KG1 (cell line): ENCODE data around the gene ACSF3.
"Not testable (repeated sequence)": the region's sequence is repeated elsewhere in the genome, so short reads cannot be mapped to it uniquely, and the experiment has no call there.

Experiments used
- DNase-seq: peaks from one replicate; lab custom pipeline; 2025; lab: John Stamatoyannopoulos, UW

The ACSF3 gene

DNA sequence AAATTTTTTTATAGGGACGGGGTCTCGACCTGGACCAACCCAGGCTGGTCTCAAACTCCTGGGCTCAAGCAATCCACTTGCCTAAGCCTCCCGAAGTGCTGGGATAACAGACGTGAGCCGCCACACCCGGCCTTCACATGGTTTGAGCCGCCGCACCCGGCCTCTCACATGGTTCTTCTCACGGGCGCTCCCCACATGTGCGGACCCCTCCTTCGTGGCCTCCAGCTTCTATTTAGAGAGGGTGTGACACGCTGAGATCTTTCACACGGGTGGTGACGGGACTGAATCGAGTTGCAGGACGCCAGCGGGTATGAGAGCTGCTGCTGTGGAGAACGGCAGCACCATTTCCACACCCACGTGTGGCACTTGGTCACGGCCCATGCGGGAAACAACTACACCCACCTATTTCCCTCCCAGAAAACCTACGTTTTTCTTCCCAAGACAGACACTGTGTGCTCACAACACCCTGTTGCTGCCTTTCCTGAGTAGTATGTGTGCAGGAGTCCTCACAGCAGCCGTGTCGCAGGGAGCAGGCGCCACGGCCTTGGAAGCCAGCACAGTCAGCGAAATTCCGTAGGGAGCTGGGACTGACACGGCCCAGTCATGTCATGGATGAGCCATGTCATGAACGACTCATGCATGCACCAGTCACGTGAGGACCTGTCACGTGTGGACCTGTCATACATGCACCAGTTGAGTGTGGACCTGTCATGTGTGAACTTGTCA lies 20.1 kb upstream of the ACSF3 start:
- no peak for DNase-seq

- DNase-seq: not testable (repeated sequence)
Measured at GRCh38 chr16:89074072-89074674, 19.5 kb upstream of the ACSF3 start.

GRCh38 chr16:89074803-89075688 lies 18.6 kb upstream of the ACSF3 start:
- no peak for DNase-seq

DNA sequence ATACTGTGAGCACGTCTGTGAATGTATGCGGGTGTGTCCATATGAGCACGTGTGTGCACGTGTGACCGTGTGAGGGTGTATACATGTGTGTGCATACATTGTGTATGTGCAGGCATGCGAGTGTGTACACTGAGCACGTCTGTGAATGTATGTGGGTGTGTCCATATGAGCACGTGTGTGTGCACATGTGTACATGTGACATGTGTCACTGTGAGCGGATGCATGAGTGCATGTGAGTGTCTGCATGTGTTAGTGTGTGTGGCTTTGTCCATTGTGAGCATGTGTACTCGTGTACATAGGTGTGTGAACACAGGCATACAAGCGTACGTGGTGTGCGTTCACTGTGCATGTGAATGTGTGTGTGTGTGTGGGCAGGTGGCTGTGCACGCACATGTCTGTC lies 17.5 kb upstream of the ACSF3 start:
- DNase-seq: no peak

GRCh38 chr16:89077076-89077475 lies 16.6 kb upstream of the ACSF3 start:
- no peak for DNase-seq

GRCh38 chr16:89078172-89078571 lies 15.5 kb upstream of the ACSF3 start:
- no peak for DNase-seq

DNA sequence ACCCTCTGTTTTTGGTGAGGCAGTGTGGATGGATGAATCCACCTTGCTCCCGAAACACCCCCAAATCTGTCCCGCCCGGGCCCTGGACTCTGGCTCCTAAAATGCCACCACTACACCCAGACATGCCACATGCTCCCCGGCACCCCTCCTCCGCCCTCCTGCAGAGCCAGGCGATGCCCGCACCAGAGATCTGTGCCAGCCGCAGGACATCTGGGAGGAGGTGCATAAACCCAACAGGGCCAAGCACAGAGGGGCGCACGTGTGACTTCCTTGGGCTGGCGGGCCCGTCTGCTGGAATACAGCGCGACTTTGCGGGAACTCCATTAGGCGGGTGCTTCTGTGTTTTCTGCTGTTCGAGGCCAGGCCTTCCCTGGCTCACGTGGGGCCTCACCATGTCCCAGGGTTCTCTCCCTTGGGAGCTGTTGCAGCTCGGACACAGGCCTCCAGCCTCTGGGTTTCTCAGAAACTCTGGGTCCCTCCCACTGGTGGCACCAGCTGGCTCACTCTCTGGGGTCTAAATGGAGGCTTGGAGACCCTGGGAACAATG lies 14.1 kb upstream of the ACSF3 start:
- no peak for DNase-seq

DNA sequence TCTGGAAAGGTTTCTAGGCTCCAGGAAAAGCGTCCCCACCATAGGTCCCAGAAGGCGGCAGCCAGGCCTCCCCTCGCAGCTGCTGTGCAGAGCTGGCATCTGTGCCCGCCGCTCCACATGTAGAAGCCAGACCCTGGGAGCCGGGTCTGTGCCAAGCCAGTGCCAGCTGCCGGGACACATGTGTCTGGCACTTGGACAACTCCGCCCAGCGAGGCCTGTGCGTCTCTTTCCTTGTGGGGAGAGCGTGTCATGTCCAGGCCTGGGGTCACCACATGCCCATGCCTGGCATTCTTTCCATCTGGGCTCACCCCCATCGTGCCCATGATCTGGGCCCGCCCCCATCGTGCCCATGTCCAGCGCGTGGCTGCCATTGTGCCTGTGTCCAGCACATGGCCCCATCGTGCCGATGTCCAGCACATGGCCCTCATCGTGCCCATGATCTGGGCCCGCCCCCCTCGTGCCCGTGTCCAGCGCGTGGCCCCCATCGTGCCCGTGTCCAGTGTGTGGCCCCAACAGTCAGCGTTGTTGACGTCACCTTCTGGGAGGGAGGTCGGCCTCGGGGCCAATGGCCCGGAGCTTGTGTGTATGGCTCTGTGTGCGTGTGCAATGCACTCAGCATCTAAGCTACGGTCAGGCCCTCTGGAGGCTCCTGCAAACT lies 13.3 kb upstream of the ACSF3 start:
- DNase-seq: no peak

DNA sequence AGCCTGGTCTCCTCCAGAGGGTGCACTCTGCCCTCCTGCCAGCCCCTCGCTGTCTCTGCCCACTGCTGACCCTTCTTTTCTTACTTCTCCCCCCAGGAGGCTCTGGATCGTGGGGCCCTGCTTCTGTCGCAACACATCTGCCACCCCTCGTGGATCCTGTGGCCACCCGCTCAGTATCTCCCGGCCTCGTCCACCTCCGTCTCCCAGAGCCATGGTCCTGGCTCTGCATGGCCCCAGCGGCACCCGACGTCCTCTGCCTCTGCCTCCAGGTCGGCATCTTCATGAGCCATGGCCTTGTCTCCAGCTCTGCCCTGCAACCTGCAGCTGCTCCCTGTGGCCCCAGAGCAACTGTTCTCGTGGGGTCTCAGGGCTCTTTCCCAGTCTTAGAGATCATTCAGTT lies 12.1 kb upstream of the ACSF3 start:
- no peak for DNase-seq

DNA sequence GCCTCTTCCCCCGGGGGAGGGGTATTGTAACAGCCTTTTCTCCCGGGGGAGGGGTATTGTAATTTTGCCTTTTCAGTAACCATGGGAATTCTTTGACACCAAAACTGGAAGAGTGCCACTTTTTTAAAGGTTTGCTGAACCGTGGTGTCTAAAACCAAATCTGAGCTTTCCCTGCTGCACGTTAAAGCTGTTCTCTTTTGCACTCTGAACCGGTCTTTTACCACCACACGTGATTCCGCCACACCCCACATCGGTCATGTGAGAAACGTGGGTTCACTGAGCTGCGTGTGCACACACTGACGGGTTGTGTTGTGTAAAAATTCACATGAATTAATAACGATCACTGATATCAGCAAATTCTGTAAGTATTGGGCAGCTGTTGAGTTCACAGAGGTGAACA lies 9.2 kb upstream of the ACSF3 start:
- no peak for DNase-seq

GRCh38 chr16:89084814-89085612 lies 8.6 kb upstream of the ACSF3 start:
- DNase-seq: no peak

- no peak for DNase-seq
Measured at GRCh38 chr16:89085755-89086154, 7.9 kb upstream of the ACSF3 start.

DNA sequence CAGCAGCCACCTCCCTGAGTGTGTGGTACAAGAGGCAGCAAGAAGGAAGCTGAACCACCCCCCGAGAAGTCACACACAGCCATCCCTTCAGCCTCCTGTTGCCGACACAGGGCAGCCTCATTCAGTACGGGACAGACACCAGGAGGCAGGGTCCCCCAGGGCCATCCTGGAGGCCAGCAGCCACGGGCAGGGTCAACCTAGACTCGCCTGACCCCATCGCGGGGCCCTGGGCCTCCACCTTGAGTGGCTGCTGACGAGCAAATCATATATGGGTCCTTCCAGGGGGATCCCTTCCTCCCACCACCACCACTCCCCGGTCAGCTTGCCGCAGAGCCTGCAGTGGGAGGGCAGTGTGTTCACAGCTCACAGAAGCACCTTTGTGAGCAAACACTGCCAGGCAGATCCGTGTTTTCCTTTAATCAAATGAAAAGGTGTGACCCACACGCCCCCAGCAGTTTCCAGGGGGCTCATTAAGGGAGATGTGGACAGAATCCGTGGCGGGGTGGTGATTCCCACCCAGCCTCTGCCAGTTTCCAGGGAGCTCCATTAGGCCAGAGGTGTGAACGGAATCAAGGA lies 5.6 kb upstream of the ACSF3 start:
- DNase-seq: no peak

DNA sequence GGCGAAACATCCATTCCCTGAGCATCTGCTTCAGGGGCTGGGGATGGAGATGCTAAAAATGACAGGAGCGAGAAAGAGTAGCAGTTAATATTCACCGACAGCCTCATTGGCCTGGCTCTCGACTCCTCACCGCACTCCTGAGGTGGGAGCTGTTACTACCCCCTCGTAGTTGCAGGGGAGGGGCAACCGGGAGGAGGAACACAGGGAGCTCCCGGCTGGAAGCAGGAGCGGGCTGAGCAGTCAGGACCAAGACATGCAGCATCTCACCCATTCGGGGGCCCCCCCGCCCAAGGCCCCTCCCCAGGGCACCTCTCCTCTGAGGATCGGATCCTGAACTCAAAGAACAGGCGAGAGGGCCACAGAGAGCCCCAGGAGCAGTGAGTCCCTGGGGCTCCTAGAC lies 4.5 kb upstream of the ACSF3 start:
- DNase-seq: no peak

- DNase-seq: no peak
Measured at GRCh38 chr16:89090182-89090630, 3.4 kb upstream of the ACSF3 start.

DNA sequence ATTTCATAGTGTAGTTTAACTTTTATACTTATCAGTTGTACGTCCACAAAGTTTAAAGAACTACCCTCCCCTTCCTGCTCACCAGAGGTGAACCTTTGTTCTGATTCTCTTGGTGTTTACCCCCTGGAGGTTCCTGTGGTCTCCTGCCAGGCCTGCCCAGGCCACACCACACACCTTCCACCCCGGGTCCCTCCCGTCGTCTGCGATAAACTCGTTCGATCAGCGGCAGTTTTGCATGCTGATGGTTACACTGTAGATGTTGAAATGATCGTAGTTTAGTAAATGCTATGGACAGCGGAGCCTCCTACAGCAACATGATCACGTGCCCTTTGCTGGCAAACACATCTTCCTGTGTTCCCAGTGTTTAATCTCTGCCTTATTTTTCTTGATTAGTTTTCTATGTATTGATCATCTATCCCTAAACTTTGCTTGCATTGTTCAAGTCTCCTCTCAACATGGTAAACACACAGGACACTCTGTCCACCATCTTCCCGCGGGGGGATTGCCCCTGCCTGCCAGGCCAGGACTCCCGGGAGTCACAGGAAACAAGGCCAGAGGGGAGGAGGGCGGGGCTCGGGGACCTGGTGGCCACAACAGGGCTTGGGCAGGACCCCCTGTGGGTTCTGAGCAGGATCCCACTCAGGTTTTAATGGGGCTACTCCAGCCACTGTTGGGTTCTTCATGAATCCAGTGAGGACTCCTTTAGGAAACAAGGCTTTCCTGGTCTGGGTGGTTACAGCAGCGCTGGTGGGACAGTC lies 2.8 kb upstream of the ACSF3 start:
- no peak for DNase-seq

- no peak for DNase-seq
Measured at GRCh38 chr16:89092013-89092412, 1.6 kb upstream of the ACSF3 start.

DNA sequence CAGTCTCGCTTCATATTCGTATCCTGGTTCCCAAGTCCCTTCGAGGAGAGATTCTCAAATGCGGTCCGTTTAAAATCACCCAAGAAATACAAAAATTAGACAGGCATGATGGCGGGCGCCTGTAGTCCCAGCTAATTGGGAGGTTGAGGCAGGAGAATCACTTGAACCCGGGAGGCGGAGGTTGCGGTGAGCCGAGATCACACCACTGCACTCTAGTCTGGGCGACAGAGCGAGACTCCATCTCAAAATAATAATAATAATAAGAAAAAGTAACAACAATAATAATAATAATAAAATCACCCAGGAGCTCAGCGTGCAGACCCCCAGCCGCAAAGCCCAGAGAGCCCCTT lies 425 bp upstream of the ACSF3 start:
- DNase-seq: not testable (repeated sequence)

- DNase-seq: no peak
Measured at GRCh38 chr16:89094252-89094879, 714 bp downstream of the ACSF3 start.

DNA sequence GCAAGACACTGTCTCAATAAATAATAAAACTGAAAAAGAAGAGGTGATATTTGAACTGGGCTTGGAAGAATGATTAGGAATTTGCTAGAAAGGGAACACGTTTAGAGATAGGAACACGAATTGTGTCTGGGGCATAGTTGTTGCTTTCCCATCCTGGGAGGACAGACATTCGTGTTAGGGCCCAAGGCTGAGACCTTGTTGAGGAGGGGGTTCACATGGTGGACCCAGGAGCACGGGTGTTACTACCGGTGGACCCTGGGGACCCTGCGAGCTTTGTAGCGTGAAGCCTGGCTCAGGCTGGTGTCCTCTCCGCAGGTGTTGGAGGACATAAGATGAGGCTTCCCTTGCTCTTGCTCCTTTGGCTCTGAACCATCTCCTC lies 1.2 kb downstream of the ACSF3 start:
- DNase-seq: no peak
